Measurements from ENCODE around the gene SLC17A2.

GRCh38 chr6:25944688-25945574 lies 14.4 kb upstream of the SLC17A2 start:
- TF ChIP-seq REST (IDR thresholded peaks at IDR 0.05; ENCODE audit: unreplicated experiment) (no peak), CTCF (conservative IDR thresholded peaks at IDR 0.05; ENCODE audit: low read depth in 2 of 2) (no peak), POLR2AphosphoS5 (IDR thresholded peaks at IDR 0.05; ENCODE audit: low read depth) (no peak), EZH2 (IDR thresholded peaks at IDR 0.05; ENCODE audit: low read depth, unreplicated experiment) (no peak), ZNF331 (CRISPR knock-in tag; IDR thresholded peaks at IDR 0.05; ENCODE audit: low read depth) (no peak)
